ENCODE results near the gene SLC36A1. TPM values are rescaled to one million over a fixed set of nuclear protein-coding genes. Genes with fewer than 3 reads are reported as not detected.

The SLC36A1 gene
- total RNA-seq, 1 experiment from 2014 or later: 10.4 TPM

GRCh38 chr5:151496041-151496484, 48.7 kb downstream of the SLC36A1 start:
- intact Hi-C loops (cut with micrococcal nuclease): no loop called here
- ChIA-PET POLR2A (no interaction called here), CTCF (interaction anchor here (0.6 to 1.6 kb wide), 3 partner anchors 28 to 154 kb away, joined by 4 to 5 read pairs (median 4); partner anchors contain the start of gene SLC36A1)
- Mint-ChIP-seq H3K4me1 (ENCODE audit: insufficient read depth, unreplicated experiment) (no peaks in the 10 kb centered on the region), H3K4me3 (ENCODE audit: unreplicated experiment) (no peak overlapping the region), H3K27me3 (ENCODE audit: insufficient read depth, unreplicated experiment) (no peaks in the 10 kb centered on the region), H3K9me3 (ENCODE audit: unreplicated experiment) (no peaks in the 10 kb centered on the region), H3K27ac (ENCODE audit: low read depth, unreplicated experiment) (no peak overlapping the region), H3K36me3 (ENCODE audit: insufficient read depth, unreplicated experiment) (peaks cover 7% of the 10 kb centered on the region)
- no TSS peak for BruUV-seq (replicated peaks)
- no peak for DNase-seq (ENCODE audit: unreplicated experiment)
- TF ChIP-seq CTCF (IDR thresholded peaks at IDR 0.05; ENCODE audit: unreplicated experiment): no peak

GRCh38 chr5:151497391-151498002, 50.1 kb downstream of the SLC36A1 start:
- intact Hi-C loops (cut with micrococcal nuclease): no loop called here
- Mint-ChIP-seq H3K9me3 (ENCODE audit: unreplicated experiment) (no peaks in the 10 kb centered on the region), H3K27ac (ENCODE audit: low read depth, unreplicated experiment) (peak overlapping the region; percentile 24), H3K4me1 (ENCODE audit: insufficient read depth, unreplicated experiment) (no peaks in the 10 kb centered on the region), H3K27me3 (ENCODE audit: insufficient read depth, unreplicated experiment) (no peaks in the 10 kb centered on the region), H3K4me3 (ENCODE audit: unreplicated experiment) (no peak overlapping the region), H3K36me3 (ENCODE audit: insufficient read depth, unreplicated experiment) (peaks cover 7% of the 10 kb centered on the region)
- no peak for DNase-seq (ENCODE audit: unreplicated experiment)
- BruUV-seq (replicated peaks): no TSS peak
- ChIA-PET POLR2A (interaction anchor here (0.5 kb wide), 1 partner anchor 151 kb away, joined by 3 read pairs; no protein-coding TSS in a partner anchor), CTCF (interaction anchor here (0.6 to 6.4 kb wide), 8 partner anchors 9 to 256 kb away, joined by 3 to 71 read pairs (median 5); partner anchors contain the start of gene SLC36A1)
- no peak for TF ChIP-seq CTCF (IDR thresholded peaks at IDR 0.05; ENCODE audit: unreplicated experiment)

DNA sequence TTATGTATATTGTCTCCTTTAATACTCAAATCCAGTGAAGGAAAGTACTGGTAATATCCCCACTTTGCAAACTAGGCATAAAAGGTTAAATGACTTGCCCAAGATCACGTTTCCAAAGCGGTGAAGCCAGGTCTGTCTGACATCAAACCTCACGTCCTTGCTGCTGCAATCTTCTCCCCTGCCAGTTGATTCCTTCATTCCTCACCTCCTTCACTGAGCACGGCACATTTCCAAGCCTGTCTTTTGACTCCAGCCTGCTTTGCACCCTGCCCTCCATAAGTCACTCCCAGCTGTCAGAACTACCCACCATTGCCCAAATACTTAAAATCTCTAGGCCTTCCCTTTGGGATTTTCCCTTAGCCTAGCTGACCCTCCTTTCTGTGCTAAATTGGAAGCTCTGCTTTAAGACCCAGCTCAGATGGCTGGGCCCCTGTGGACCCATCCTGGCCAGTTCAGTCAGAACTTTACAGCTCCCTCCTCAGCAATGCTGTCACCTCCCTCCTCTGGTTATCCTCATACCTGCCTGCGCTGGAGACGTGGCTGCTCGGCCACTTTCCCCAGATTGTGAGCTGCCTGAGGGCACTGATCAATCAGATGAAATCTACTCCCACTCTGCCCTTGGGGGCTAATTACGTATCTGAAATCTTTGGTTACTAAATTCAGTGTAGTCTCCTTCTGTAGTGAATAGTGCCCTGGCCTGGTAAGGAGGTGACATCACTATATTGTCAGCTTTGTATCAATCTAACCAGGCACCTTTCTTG, 51.2 kb downstream of the SLC36A1 start:
- no peak for TF ChIP-seq CTCF (IDR thresholded peaks at IDR 0.05; ENCODE audit: unreplicated experiment)
- no peak overlapping the region for H3K27ac Mint-ChIP-seq (ENCODE audit: low read depth, unreplicated experiment)
- ChIA-PET CTCF (interaction anchor here (0.6 to 6.4 kb wide), 16 partner anchors 10 to 273 kb away, joined by 3 to 71 read pairs (median 4); partner anchors contain the start of gene SLC36A1), POLR2A (interaction anchor here (0.8 to 2.2 kb wide), 2 partner anchors 51 to 121 kb away, joined by 3 to 10 read pairs; partner anchors contain the start of gene SLC36A1)
- no TSS peak for BruUV-seq (replicated peaks)
- no peaks in the 10 kb centered on the region for H3K27me3 Mint-ChIP-seq (ENCODE audit: insufficient read depth, unreplicated experiment)
- no peak overlapping the region for H3K4me3 Mint-ChIP-seq (ENCODE audit: unreplicated experiment)
- intact Hi-C loops (cut with micrococcal nuclease): no loop called here
- H3K9me3 Mint-ChIP-seq (ENCODE audit: unreplicated experiment): no peaks in the 10 kb centered on the region
- no peaks in the 10 kb centered on the region for H3K4me1 Mint-ChIP-seq (ENCODE audit: insufficient read depth, unreplicated experiment)
- no peak for DNase-seq (ENCODE audit: unreplicated experiment)
- peaks cover 7% of the 10 kb centered on the region for H3K36me3 Mint-ChIP-seq (ENCODE audit: insufficient read depth, unreplicated experiment)

GRCh38 chr5:151499501-151500035, 52.2 kb downstream of the SLC36A1 start:
- Mint-ChIP-seq H3K27ac (ENCODE audit: low read depth, unreplicated experiment) (no peak overlapping the region), H3K4me3 (ENCODE audit: unreplicated experiment) (no peak overlapping the region), H3K4me1 (ENCODE audit: insufficient read depth, unreplicated experiment) (no peaks in the 10 kb centered on the region), H3K9me3 (ENCODE audit: unreplicated experiment) (no peaks in the 10 kb centered on the region), H3K36me3 (ENCODE audit: insufficient read depth, unreplicated experiment) (peaks cover 7% of the 10 kb centered on the region), H3K27me3 (ENCODE audit: insufficient read depth, unreplicated experiment) (no peaks in the 10 kb centered on the region)
- DNase-seq (ENCODE audit: unreplicated experiment): peak; percentile 46
- no TSS peak for BruUV-seq (replicated peaks)
- intact Hi-C loops (cut with micrococcal nuclease): loop anchor here (1.0 to 2.0 kb wide), 4 partner anchors 52 to 243 kb away; partner anchors contain the start of gene SLC36A1
- CTCF ChIA-PET: interaction anchor here (0.6 to 6.4 kb wide), 17 partner anchors 10 to 522 kb away, joined by 3 to 71 read pairs (median 5); partner anchors contain the start of gene SLC36A1
- POLR2A ChIA-PET: interaction anchor here (0.8 to 2.2 kb wide), 2 partner anchors 50 to 52 kb away, joined by 3 to 10 read pairs; partner anchors contain the start of gene SLC36A1
- no peak for TF ChIP-seq CTCF (IDR thresholded peaks at IDR 0.05; ENCODE audit: unreplicated experiment)
